HEK293 (cell line): ENCODE data around the gene LCN9.

Source experiments
- CTCF ChIA-PET: fragments of 350-600 bp; formaldehyde crosslinking; extraction: SDS; loops from one replicate; lab custom pipeline; 2021; ENCODE audit warnings: antibody characterized with exemption; lab: Yijun Ruan, JAX
- POLR2A ChIA-PET: fragments of 300-600 bp; formaldehyde crosslinking; extraction: SDS; loops from one replicate; lab custom pipeline; 2020; ENCODE audit warnings: antibody characterized with exemption, inconsistent platforms; lab: Yijun Ruan, JAX
- H3K27ac ChIP-seq: fragments of 200-500 bp; sonication (Bioruptor generic); 2 replicates; pipeline ENCODE4 v1.5.1; 2014; ENCODE audit warnings: low read depth, low read length, control low read depth, inconsistent platforms; ENCODE audit errors: extremely low read depth
- H3K36me3 ChIP-seq, 2 experiments: fragments of 200-500 bp in 1 of 2; sonication (Bioruptor generic) in 1 of 2; 1 replicate in 1 of 2; 2 replicates in 1 of 2; pipeline ENCODE4 v1.5.1; 2014 to 2017; ENCODE audit warnings: inconsistent platforms in 2 of 2, low read length in 2 of 2; ENCODE audit not compliant: control insufficient read depth in 2 of 2, insufficient read depth in 1 of 2
- H3K4me1 ChIP-seq: fragments of 200-500 bp; sonication (Bioruptor generic); 2 replicates; pipeline ENCODE4 v1.5.1; 2014; ENCODE audit warnings: mild to moderate bottlenecking, low read length, inconsistent platforms; ENCODE audit not compliant: control insufficient read depth, insufficient read depth
- H3K4me3 ChIP-seq: 2 replicates; pipeline ENCODE4 v1.5.1; 2011; ENCODE audit warnings: low read depth, mild to moderate bottlenecking, control low read depth, low read length, moderate library complexity
- H3K9me3 ChIP-seq: fragments of 200-500 bp; sonication (Bioruptor generic); 2 replicates; pipeline ENCODE4 v1.5.1; 2014; ENCODE audit warnings: low read depth, low read length, inconsistent platforms; ENCODE audit not compliant: control insufficient read depth, insufficient read depth
- EGR2 ChIP-seq: fragments of 450-650 bp; formaldehyde crosslinking; IDR thresholded peaks from 2 replicates; pipeline ENCODE4 v1.5.1; 2016; ENCODE audit warnings: low read depth, missing biosample characterization, missing genetic modification characterization
- GLI2 ChIP-seq: fragments of 450-650 bp; formaldehyde crosslinking; IDR thresholded peaks from 2 replicates; pipeline ENCODE4; 2017; ENCODE audit warnings: missing biosample characterization, missing genetic modification characterization, low read depth, borderline replicate concordance
- GLI4 ChIP-seq: fragments of 450-650 bp; formaldehyde crosslinking; IDR thresholded peaks from 2 replicates; pipeline ENCODE4 v1.5.1; 2016; ENCODE audit warnings: missing biosample characterization, missing genetic modification characterization
- IKZF3 ChIP-seq: fragments of 450-650 bp; IDR thresholded peaks from 2 replicates; pipeline ENCODE4 v1.5.0; 2018; ENCODE audit warnings: missing biosample characterization, mild to moderate bottlenecking, missing genetic modification characterization, moderate library complexity
- KLF7 ChIP-seq: fragments of 450-650 bp; formaldehyde crosslinking; IDR thresholded peaks from 2 replicates; pipeline ENCODE4 v1.5.1; 2016; ENCODE audit warnings: missing biosample characterization, missing genetic modification characterization, borderline replicate concordance
- MZF1 ChIP-seq: fragments of 450-650 bp; formaldehyde crosslinking; IDR thresholded peaks from 2 replicates; pipeline ENCODE4 v1.5.1; 2017; ENCODE audit warnings: missing biosample characterization, missing genetic modification characterization, borderline replicate concordance
- SP7 ChIP-seq: fragments of 450-650 bp; formaldehyde crosslinking; IDR thresholded peaks from 2 replicates; pipeline ENCODE4 v1.5.1; 2016; ENCODE audit warnings: missing biosample characterization, missing genetic modification characterization
- ZEB2 ChIP-seq: fragments of 450-650 bp; formaldehyde crosslinking; IDR thresholded peaks from 2 replicates; pipeline ENCODE4 v1.5.1; 2016; ENCODE audit warnings: missing biosample characterization, missing genetic modification characterization
- ZFP69B ChIP-seq: fragments of 450-650 bp; formaldehyde crosslinking; IDR thresholded peaks from 2 replicates; pipeline ENCODE4 v1.5.1; 2016; ENCODE audit warnings: missing biosample characterization, missing genetic modification characterization
- ZNF138 ChIP-seq: fragments of 450-650 bp; formaldehyde crosslinking; IDR thresholded peaks from 2 replicates; pipeline ENCODE4 v1.5.1; 2016; ENCODE audit warnings: missing biosample characterization, missing genetic modification characterization, borderline replicate concordance
- ZNF155 ChIP-seq: fragments of 450-650 bp; formaldehyde crosslinking; IDR thresholded peaks from 2 replicates; pipeline ENCODE4 v1.5.1; 2016; ENCODE audit warnings: missing biosample characterization, missing genetic modification characterization
- ZNF174 ChIP-seq: fragments of 450-650 bp; formaldehyde crosslinking; IDR thresholded peaks from 2 replicates; pipeline ENCODE4 v1.5.0; 2017; ENCODE audit warnings: missing biosample characterization, mild to moderate bottlenecking, missing genetic modification characterization
- ZNF239 ChIP-seq: fragments of 450-650 bp; formaldehyde crosslinking; IDR thresholded peaks from 2 replicates; pipeline ENCODE4 v1.5.1; 2016; ENCODE audit warnings: missing biosample characterization, missing genetic modification characterization
- ZNF311 ChIP-seq: fragments of 450-650 bp; formaldehyde crosslinking; IDR thresholded peaks from 2 replicates; pipeline ENCODE4 v1.5.1; 2017; ENCODE audit warnings: missing biosample characterization, missing genetic modification characterization, borderline replicate concordance
- ZNF433 ChIP-seq: fragments of 450-650 bp; formaldehyde crosslinking; IDR thresholded peaks from 2 replicates; pipeline ENCODE4 v1.5.1; 2016; ENCODE audit warnings: missing biosample characterization, missing genetic modification characterization, low read depth
- ZNF449 ChIP-seq: fragments of 450-650 bp; formaldehyde crosslinking; IDR thresholded peaks from 2 replicates; pipeline ENCODE4 v1.5.1; 2017; ENCODE audit warnings: missing biosample characterization, mild to moderate bottlenecking, missing genetic modification characterization, moderate library complexity
- ZNF510 ChIP-seq: fragments of 450-650 bp; formaldehyde crosslinking; IDR thresholded peaks from 2 replicates; pipeline ENCODE4 v1.5.1; 2018; ENCODE audit warnings: mild to moderate bottlenecking, missing genetic modification characterization, missing biosample characterization; ENCODE audit not compliant: insufficient replicate concordance
- ZNF548 ChIP-seq: fragments of 450-650 bp; formaldehyde crosslinking; IDR thresholded peaks from 2 replicates; pipeline ENCODE4 v1.5.1; 2016; ENCODE audit warnings: missing biosample characterization, missing genetic modification characterization
- ZNF561 ChIP-seq: fragments of 450-650 bp; IDR thresholded peaks from 2 replicates; pipeline ENCODE4 v1.5.1; 2018; ENCODE audit warnings: missing biosample characterization, missing genetic modification characterization, borderline replicate concordance
- ZNF610 ChIP-seq: fragments of 450-650 bp; formaldehyde crosslinking; IDR thresholded peaks from 2 replicates; pipeline ENCODE4 v1.5.1; 2016; ENCODE audit warnings: missing biosample characterization, missing genetic modification characterization, borderline replicate concordance
- ZNF623 ChIP-seq: fragments of 450-650 bp; formaldehyde crosslinking; IDR thresholded peaks from 2 replicates; pipeline ENCODE4 v1.5.1; 2016; ENCODE audit warnings: missing biosample characterization, missing genetic modification characterization
- ZNF626 ChIP-seq: fragments of 450-650 bp; sonication (Bioruptor Pico); formaldehyde crosslinking; IDR thresholded peaks from 2 replicates; pipeline ENCODE4 v1.5.1; 2018; ENCODE audit warnings: missing biosample characterization, missing genetic modification characterization, inconsistent platforms
- ZNF658 ChIP-seq: fragments of 450-650 bp; formaldehyde crosslinking; IDR thresholded peaks from 2 replicates; pipeline ENCODE4; 2016; ENCODE audit warnings: missing biosample characterization, missing genetic modification characterization
- TF ChIP-seq, protein P1 (sequence below): fragments of 450-650 bp; formaldehyde crosslinking; conservative IDR thresholded peaks from 2 replicates; pipeline ENCODE4 v1.5.1; 2016; ENCODE audit warnings: low read depth, missing biosample characterization, missing genetic modification characterization
- TF ChIP-seq, protein P2 (sequence below): fragments of 450-650 bp; formaldehyde crosslinking; IDR thresholded peaks from 2 replicates; pipeline ENCODE4 v1.5.1; 2016; ENCODE audit warnings: missing biosample characterization, missing genetic modification characterization
- TF ChIP-seq, protein P3 (sequence below): fragments of 450-650 bp; formaldehyde crosslinking; IDR thresholded peaks from 2 replicates; pipeline ENCODE4 v1.5.1; 2017; ENCODE audit warnings: missing biosample characterization, missing genetic modification characterization

Gene LCN9

GRCh38 chr9:135650408-135650807, 12.7 kb upstream of the LCN9 start (continued):
- TF ChIP-seq, protein P1, sequence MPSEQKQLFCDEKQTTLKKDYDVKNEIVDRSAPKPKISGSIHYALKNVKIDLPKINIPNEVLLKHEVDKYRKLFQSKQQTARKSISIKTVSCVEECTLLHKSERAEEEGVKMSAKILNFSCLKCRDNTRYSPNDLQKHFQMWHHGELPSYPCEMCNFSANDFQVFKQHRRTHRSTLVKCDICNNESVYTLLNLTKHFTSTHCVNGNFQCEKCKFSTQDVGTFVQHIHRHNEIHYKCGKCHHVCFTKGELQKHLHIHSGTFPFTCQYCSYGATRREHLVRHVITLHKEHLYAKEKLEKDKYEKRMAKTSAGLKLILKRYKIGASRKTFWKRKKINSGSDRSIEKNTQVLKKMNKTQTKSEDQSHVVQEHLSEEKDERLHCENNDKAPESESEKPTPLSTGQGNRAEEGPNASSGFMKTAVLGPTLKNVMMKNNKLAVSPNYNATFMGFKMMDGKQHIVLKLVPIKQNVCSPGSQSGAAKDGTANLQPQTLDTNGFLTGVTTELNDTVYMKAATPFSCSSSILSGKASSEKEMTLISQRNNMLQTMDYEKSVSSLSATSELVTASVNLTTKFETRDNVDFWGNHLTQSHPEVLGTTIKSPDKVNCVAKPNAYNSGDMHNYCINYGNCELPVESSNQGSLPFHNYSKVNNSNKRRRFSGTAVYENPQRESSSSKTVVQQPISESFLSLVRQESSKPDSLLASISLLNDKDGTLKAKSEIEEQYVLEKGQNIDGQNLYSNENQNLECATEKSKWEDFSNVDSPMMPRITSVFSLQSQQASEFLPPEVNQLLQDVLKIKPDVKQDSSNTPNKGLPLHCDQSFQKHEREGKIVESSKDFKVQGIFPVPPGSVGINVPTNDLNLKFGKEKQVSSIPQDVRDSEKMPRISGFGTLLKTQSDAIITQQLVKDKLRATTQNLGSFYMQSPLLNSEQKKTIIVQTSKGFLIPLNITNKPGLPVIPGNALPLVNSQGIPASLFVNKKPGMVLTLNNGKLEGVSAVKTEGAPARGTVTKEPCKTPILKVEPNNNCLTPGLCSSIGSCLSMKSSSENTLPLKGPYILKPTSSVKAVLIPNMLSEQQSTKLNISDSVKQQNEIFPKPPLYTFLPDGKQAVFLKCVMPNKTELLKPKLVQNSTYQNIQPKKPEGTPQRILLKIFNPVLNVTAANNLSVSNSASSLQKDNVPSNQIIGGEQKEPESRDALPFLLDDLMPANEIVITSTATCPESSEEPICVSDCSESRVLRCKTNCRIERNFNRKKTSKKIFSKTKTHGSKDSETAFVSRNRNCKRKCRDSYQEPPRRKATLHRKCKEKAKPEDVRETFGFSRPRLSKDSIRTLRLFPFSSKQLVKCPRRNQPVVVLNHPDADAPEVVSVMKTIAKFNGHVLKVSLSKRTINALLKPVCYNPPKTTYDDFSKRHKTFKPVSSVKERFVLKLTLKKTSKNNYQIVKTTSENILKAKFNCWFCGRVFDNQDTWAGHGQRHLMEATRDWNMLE = no peak
- TF ChIP-seq ZNF658 (tag by site-specific recombination) = 0 out of 2 replicates have a peak, but pooled peaks have one; percentile 53
- TF ChIP-seq ZNF311 (tag by site-specific recombination) = 0 out of 2 replicates have a peak, but pooled peaks have one; percentile 69
- no peak for TF ChIP-seq ZEB2 (tag by site-specific recombination)
- no peak for TF ChIP-seq ZNF623 (tag by site-specific recombination)
- TF ChIP-seq GLI4 (tag by site-specific recombination) = 0 out of 2 replicates have a peak, but pooled peaks have one; percentile 16
- TF ChIP-seq, all 188 proteins: peak for 4

DNA sequence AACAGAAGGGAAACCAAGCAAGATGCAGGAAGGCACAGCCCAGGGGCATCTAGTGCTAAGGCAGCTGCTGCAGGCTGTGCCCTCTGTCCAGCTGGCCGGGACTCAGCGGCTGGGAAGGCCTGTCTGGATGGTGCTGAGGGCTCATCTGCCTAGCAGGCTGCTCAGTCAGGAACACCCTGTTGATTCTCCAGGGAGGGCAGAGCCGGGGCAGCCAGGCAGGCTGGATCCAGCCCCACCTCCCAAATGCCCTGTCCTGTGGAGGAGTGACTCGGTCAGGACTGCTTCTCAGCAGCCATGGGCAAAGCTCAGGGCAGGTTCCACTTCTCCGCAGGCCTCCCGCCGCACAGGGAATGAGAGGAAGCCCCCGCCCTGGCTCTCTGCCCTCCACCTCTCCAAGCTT, 7.8 kb upstream of the LCN9 start:
- no peak overlapping the region for H3K4me3 ChIP-seq
- no peak for TF ChIP-seq MZF1
- no peak for TF ChIP-seq ZNF561 (tag by site-specific recombination)
- no peak for TF ChIP-seq ZNF548 (tag by site-specific recombination)
- TF ChIP-seq SP7 (tag by site-specific recombination) = no peak
- no peak for TF ChIP-seq ZNF138
- no peak for TF ChIP-seq EGR2 (tag by site-specific recombination)
- no peak for TF ChIP-seq ZNF626 (tag by site-specific recombination)
- TF ChIP-seq, protein P2, sequence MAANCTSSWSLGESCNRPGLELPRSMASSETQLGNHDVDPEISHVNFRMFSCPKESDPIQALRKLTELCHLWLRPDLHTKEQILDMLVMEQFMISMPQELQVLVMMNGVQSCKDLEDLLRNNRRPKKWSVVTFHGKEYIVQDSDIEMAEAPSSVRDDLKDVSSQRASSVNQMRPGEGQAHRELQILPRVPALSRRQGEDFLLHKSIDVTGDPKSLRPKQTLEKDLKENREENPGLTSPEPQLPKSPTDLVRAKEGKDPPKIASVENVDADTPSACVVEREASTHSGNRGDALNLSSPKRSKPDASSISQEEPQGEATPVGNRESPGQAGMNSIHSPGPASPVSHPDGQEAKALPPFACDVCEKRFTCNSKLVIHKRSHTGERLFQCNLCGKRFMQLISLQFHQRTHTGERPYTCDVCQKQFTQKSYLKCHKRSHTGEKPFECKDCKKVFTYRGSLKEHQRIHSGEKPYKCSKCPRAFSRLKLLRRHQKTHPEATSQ (tag by site-specific recombination) = no peak
- no peak for TF ChIP-seq KLF7 (tag by site-specific recombination)
- H3K36me3 ChIP-seq = no peaks in the 10 kb centered on the region
- POLR2A ChIA-PET = no interaction called here
- no peaks in the 10 kb centered on the region for H3K4me1 ChIP-seq
- CTCF ChIA-PET = no interaction called here
- H3K9me3 ChIP-seq = no peaks in the 10 kb centered on the region
- H3K27ac ChIP-seq = no peak overlapping the region

DNA sequence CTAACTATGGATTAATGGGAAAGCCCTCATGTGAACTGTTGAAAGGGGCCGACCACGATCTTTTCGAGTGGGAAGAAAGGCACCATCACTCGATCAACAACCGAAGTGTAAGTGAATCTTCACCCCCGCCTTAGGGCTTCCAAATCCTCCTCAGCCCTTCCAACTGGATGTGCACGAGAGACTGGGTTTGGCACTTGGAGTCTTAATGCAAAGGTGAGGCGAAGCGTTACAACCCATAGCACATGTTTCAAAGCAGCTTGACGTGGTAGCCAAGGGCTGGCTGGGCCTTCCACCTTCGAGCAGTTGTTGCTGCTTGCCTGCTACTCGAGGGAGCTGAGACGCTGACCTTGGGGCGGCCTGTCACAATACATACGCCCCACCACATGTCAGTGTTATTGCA, 5.7 kb upstream of the LCN9 start:
- H3K27ac ChIP-seq = no peak overlapping the region
- H3K9me3 ChIP-seq = no peaks in the 10 kb centered on the region
- H3K4me3 ChIP-seq = no peak overlapping the region
- POLR2A ChIA-PET = no interaction called here
- CTCF ChIA-PET = no interaction called here
- H3K36me3 ChIP-seq = no peaks in the 10 kb centered on the region
- H3K4me1 ChIP-seq = no peaks in the 10 kb centered on the region
- TF ChIP-seq ZNF449 (tag by site-specific recombination) = no peak
- no peak for TF ChIP-seq ZNF239
- TF ChIP-seq ZNF510 (tag by site-specific recombination) = no peak
- no peak for TF ChIP-seq ZNF561 (tag by site-specific recombination)
- TF ChIP-seq ZNF433 (tag by site-specific recombination) = no peak
- TF ChIP-seq, protein P3, sequence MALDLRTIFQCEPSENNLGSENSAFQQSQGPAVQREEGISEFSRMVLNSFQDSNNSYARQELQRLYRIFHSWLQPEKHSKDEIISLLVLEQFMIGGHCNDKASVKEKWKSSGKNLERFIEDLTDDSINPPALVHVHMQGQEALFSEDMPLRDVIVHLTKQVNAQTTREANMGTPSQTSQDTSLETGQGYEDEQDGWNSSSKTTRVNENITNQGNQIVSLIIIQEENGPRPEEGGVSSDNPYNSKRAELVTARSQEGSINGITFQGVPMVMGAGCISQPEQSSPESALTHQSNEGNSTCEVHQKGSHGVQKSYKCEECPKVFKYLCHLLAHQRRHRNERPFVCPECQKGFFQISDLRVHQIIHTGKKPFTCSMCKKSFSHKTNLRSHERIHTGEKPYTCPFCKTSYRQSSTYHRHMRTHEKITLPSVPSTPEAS (tag by site-specific recombination) = no peak
- TF ChIP-seq ZFP69B (tag by site-specific recombination) = no peak
- no peak for TF ChIP-seq IKZF3
- TF ChIP-seq ZNF155 (tag by site-specific recombination) = no peak
- TF ChIP-seq ZNF174 (tag by site-specific recombination) = no peak
- no peak for TF ChIP-seq GLI2 (tag by site-specific recombination)
- no peak for TF ChIP-seq ZNF610
